ENCODE results near the gene XPNPEP1. TPM values are rescaled to one million over a fixed set of nuclear protein-coding genes. Genes with fewer than 3 reads are reported as not detected.

XPNPEP1 gene
- total and polyA plus RNA-seq, 2 donors from 2014 or later = 34.4 to 62.4 TPM

- FAIRE-seq (no peak), DNase-seq (no peak)
- Histone ChIP-seq H3K4me1 (ENCODE audit: control insufficient read depth in 2 of 3, insufficient read depth in 2 of 3, low read depth in 1 of 3, low read length in 3 of 3) (no peaks in the 10 kb centered on the region), H3K27me3 (ENCODE audit: control insufficient read depth, insufficient read depth, low read length) (no peaks in the 10 kb centered on the region), H3K27ac (ENCODE audit: low read depth in 2 of 2, low read length in 2 of 2) (no peak overlapping the region), H3K4me3 (ENCODE audit: low read length in 3 of 3) (no peak overlapping the region), H3K9ac (ENCODE audit: low read length in 3 of 3) (no peak overlapping the region), H3K36me3 (ENCODE audit: control insufficient read depth in 2 of 3, insufficient read depth in 3 of 3, low read length in 3 of 3) (no peaks in the 10 kb centered on the region), H3K9me3 (ENCODE audit: control insufficient read depth in 2 of 3, insufficient read depth in 1 of 3, low read length in 3 of 3) (no peaks in the 10 kb centered on the region)
- TF ChIP-seq, protein P1, sequence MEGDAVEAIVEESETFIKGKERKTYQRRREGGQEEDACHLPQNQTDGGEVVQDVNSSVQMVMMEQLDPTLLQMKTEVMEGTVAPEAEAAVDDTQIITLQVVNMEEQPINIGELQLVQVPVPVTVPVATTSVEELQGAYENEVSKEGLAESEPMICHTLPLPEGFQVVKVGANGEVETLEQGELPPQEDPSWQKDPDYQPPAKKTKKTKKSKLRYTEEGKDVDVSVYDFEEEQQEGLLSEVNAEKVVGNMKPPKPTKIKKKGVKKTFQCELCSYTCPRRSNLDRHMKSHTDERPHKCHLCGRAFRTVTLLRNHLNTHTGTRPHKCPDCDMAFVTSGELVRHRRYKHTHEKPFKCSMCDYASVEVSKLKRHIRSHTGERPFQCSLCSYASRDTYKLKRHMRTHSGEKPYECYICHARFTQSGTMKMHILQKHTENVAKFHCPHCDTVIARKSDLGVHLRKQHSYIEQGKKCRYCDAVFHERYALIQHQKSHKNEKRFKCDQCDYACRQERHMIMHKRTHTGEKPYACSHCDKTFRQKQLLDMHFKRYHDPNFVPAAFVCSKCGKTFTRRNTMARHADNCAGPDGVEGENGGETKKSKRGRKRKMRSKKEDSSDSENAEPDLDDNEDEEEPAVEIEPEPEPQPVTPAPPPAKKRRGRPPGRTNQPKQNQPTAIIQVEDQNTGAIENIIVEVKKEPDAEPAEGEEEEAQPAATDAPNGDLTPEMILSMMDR (IDR thresholded peaks at IDR 0.05; ENCODE audit: borderline replicate concordance, extremely low read depth, insufficient read depth) = no peak
- intact Hi-C loops (cut with DNase I) = no loop called here
These were observed 14.3 kb upstream of the XPNPEP1 start for GRCh38 chr10:109937460-109938065.

GRCh38 chr10:109934958-109935793, 11.9 kb upstream of the XPNPEP1 start:
- Histone ChIP-seq H3K4me1 (ENCODE audit: control insufficient read depth in 2 of 3, insufficient read depth in 2 of 3, low read depth in 1 of 3, low read length in 3 of 3) (no peaks in the 10 kb centered on the region), H3K9ac (ENCODE audit: low read length in 3 of 3) (no peak overlapping the region), H3K27me3 (ENCODE audit: control insufficient read depth, insufficient read depth, low read length) (no peaks in the 10 kb centered on the region), H3K9me3 (ENCODE audit: control insufficient read depth in 2 of 3, insufficient read depth in 1 of 3, low read length in 3 of 3) (no peaks in the 10 kb centered on the region), H3K36me3 (ENCODE audit: control insufficient read depth in 2 of 3, insufficient read depth in 3 of 3, low read length in 3 of 3) (no peaks in the 10 kb centered on the region), H3K27ac (ENCODE audit: low read depth in 2 of 2, low read length in 2 of 2) (no peak overlapping the region), H3K4me3 (ENCODE audit: low read length in 3 of 3) (no peak overlapping the region)
- DNase-seq = peak in 4 of 5 donors; percentile 73 to 88 (median 80)
- intact Hi-C loops (cut with DNase I) = no loop called here
- TF ChIP-seq, protein P1 (IDR thresholded peaks at IDR 0.05; ENCODE audit: borderline replicate concordance, extremely low read depth, insufficient read depth) = no peak
- no peak for FAIRE-seq

GRCh38 chr10:109933984-109934565, 10.8 kb upstream of the XPNPEP1 start:
- Histone ChIP-seq H3K4me3 (ENCODE audit: low read length in 3 of 3) (no peak overlapping the region), H3K27ac (ENCODE audit: low read depth in 2 of 2, low read length in 2 of 2) (no peak overlapping the region), H3K4me1 (ENCODE audit: control insufficient read depth in 2 of 3, insufficient read depth in 2 of 3, low read depth in 1 of 3, low read length in 3 of 3) (no peaks in the 10 kb centered on the region), H3K27me3 (ENCODE audit: control insufficient read depth, insufficient read depth, low read length) (no peaks in the 10 kb centered on the region), H3K36me3 (ENCODE audit: control insufficient read depth in 2 of 3, insufficient read depth in 3 of 3, low read length in 3 of 3) (no peaks in the 10 kb centered on the region), H3K9ac (ENCODE audit: low read length in 3 of 3) (no peak overlapping the region), H3K9me3 (ENCODE audit: control insufficient read depth in 2 of 3, insufficient read depth in 1 of 3, low read length in 3 of 3) (no peaks in the 10 kb centered on the region)
- FAIRE-seq = no peak
- DNase-seq = peak in 1 of 5 donors; percentile 55
- intact Hi-C loops (cut with DNase I) = no loop called here
- TF ChIP-seq, protein P1 (IDR thresholded peaks at IDR 0.05; ENCODE audit: borderline replicate concordance, extremely low read depth, insufficient read depth) = no peak

All from kidney (tissue), 14 donors.